ENCODE measurements around the gene NT5C1A. TPM values are rescaled to one million over a fixed set of nuclear protein-coding genes. Genes with fewer than 3 reads are reported as not detected.

The NT5C1A gene
- total RNA-seq, 2 experiments from 2014 or later = 1.1 to 1.3 TPM

DNA sequence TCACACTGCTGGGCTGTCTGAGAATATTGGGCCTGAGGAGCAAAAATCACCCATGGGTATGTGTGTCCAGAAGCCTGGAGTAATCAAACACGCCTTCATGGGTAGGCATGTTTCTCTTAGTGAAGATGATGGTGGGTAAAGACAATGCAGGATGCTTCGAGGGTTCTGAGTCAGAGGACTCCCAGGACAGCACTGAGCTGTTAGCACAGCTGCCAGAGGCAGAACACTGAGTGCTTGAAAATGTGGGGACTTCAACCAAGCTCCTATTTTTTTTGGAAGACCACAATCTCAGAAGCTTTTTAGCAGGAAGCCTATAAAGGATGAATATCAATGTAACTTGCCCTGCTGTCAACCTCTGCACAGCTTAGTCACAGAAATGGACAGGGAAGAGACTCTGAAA lies 7.9 kb upstream of the NT5C1A start:
- Mint-ChIP-seq H3K4me3 (no peak overlapping the region), H3K27me3 (peaks cover 12% of the 10 kb centered on the region), H3K9me3 (no peaks in the 10 kb centered on the region), H3K4me1 (ENCODE audit: low read depth) (peaks cover 34% of the 10 kb centered on the region), H3K36me3 (ENCODE audit: low read depth) (peaks cover 11% of the 10 kb centered on the region), H3K27ac (peak overlapping the region; percentile 81)
- Histone ChIP-seq H3K36me3 (ENCODE audit: insufficient read depth, low read length) (no peaks in the 10 kb centered on the region), H3K27me3 (ENCODE audit: control insufficient read depth in 1 of 2, insufficient read depth in 2 of 2, low read length in 2 of 2) (peaks cover 0 to 2% of the 10 kb centered on the region in 2 experiments), H3K4me1 (ENCODE audit: insufficient read depth, low read length) (peaks cover 30% of the 10 kb centered on the region), H3K9me3 (ENCODE audit: control insufficient read depth in 1 of 2, insufficient read depth in 1 of 2, low read length in 2 of 2) (peaks cover 0 to 6% of the 10 kb centered on the region in 2 experiments), H3K4me3 (ENCODE audit: low read length) (no peak overlapping the region), H3K27ac (ENCODE audit: low read depth in 1 of 2, low read length in 2 of 2) (no peak overlapping the region)
- intact Hi-C loops (cut with DNase I, micrococcal nuclease) = loop anchor here in 1 of 2 experiments (5.0 kb wide), 1 partner anchor 1123 kb away; no protein-coding TSS in a partner anchor
- DNase-seq = no peak
- POLR2A ChIA-PET = interaction anchor here (1.5 to 2.9 kb wide), 3 partner anchors 8 to 12 kb away, joined by 3 to 19 read pairs (median 16); partner anchors contain the start of genes HPCAL4 and NT5C1A
- no peak for ATAC-seq (ENCODE audit: poor library complexity)
- no peak for TF ChIP-seq CTCF (IDR thresholded peaks at IDR 0.05)
- CTCF ChIA-PET = interaction anchor here (1.3 kb wide), 1 partner anchor 74 kb away, joined by 3 read pairs; no protein-coding TSS in a partner anchor

GRCh38 chr1:39678889-39679288 lies 7.0 kb upstream of the NT5C1A start:
- Mint-ChIP-seq H3K27me3 (peaks cover 8% of the 10 kb centered on the region), H3K27ac (peak overlapping the region; percentile 53), H3K4me3 (no peak overlapping the region), H3K4me1 (ENCODE audit: low read depth) (peaks cover 27% of the 10 kb centered on the region), H3K36me3 (ENCODE audit: low read depth) (peaks cover 5% of the 10 kb centered on the region), H3K9me3 (no peaks in the 10 kb centered on the region)
- H3K27me3 ChIP-seq (ENCODE audit: control insufficient read depth in 1 of 2, insufficient read depth in 2 of 2, low read length in 2 of 2) = peaks cover 0 to 2% of the 10 kb centered on the region in 2 experiments
- no peaks in the 10 kb centered on the region for H3K9me3 ChIP-seq (ENCODE audit: control insufficient read depth in 1 of 2, insufficient read depth in 1 of 2, low read length in 2 of 2)
- no peak overlapping the region for H3K27ac ChIP-seq (ENCODE audit: low read depth in 1 of 2, low read length in 2 of 2)
- peaks cover 22% of the 10 kb centered on the region for H3K4me1 ChIP-seq (ENCODE audit: insufficient read depth, low read length)
- no peak overlapping the region for H3K4me3 ChIP-seq (ENCODE audit: low read length)
- TF ChIP-seq CTCF (IDR thresholded peaks at IDR 0.05) = no peak
- intact Hi-C loops (cut with DNase I, micrococcal nuclease) = no loop called here
- ChIA-PET POLR2A (interaction anchor here (1.2 to 1.5 kb wide), 2 partner anchors 10 to 13 kb away, joined by 3 to 4 read pairs; no protein-coding TSS in a partner anchor), CTCF (no interaction called here)
- no peaks in the 10 kb centered on the region for H3K36me3 ChIP-seq (ENCODE audit: insufficient read depth, low read length)
- no peak for DNase-seq
- no peak for ATAC-seq (ENCODE audit: poor library complexity)

GRCh38 chr1:39677645-39678044 lies 5.7 kb upstream of the NT5C1A start:
- no peaks in the 10 kb centered on the region for H3K9me3 Mint-ChIP-seq
- Histone ChIP-seq H3K36me3 (ENCODE audit: insufficient read depth, low read length) (no peaks in the 10 kb centered on the region), H3K27ac (ENCODE audit: low read depth in 1 of 2, low read length in 2 of 2) (no peak overlapping the region), H3K4me1 (ENCODE audit: insufficient read depth, low read length) (peaks cover 14% of the 10 kb centered on the region), H3K27me3 (ENCODE audit: control insufficient read depth in 1 of 2, insufficient read depth in 2 of 2, low read length in 2 of 2) (peaks cover 3 to 9% of the 10 kb centered on the region in 2 experiments), H3K4me3 (ENCODE audit: low read length) (no peak overlapping the region), H3K9me3 (ENCODE audit: control insufficient read depth in 1 of 2, insufficient read depth in 1 of 2, low read length in 2 of 2) (no peaks in the 10 kb centered on the region)
- peaks cover 12% of the 10 kb centered on the region for H3K27me3 Mint-ChIP-seq
- peaks cover 18% of the 10 kb centered on the region for H3K4me1 Mint-ChIP-seq (ENCODE audit: low read depth)
- H3K27ac Mint-ChIP-seq = no peak overlapping the region
- ChIA-PET CTCF (interaction anchor here (1.6 kb wide), 1 partner anchor 20 kb away, joined by 3 read pairs; no protein-coding TSS in a partner anchor), POLR2A (interaction anchor here (1.2 kb wide), 1 partner anchor 14 kb away, joined by 4 read pairs; no protein-coding TSS in a partner anchor)
- no peak overlapping the region for H3K4me3 Mint-ChIP-seq
- no peak for ATAC-seq (ENCODE audit: poor library complexity)
- TF ChIP-seq CTCF (IDR thresholded peaks at IDR 0.05) = no peak
- intact Hi-C loops (cut with DNase I, micrococcal nuclease) = no loop called here
- DNase-seq = no peak
- H3K36me3 Mint-ChIP-seq (ENCODE audit: low read depth) = no peaks in the 10 kb centered on the region
